HG03025 (cell line): ENCODE results near the gene FHOD3.
A peak's percentile ranks its signal among the peaks of the same experiment; 100 is the strongest.

Experiments
- ATAC-seq: cut with Tn5 transposase; IDR thresholded peaks from one replicate; pipeline ENCODE4 v1.9.1; 2021; ENCODE audit warnings: mild to moderate bottlenecking, moderate library complexity; ENCODE audit not compliant: unreplicated experiment, low FRiP score

The FHOD3 gene

DNA sequence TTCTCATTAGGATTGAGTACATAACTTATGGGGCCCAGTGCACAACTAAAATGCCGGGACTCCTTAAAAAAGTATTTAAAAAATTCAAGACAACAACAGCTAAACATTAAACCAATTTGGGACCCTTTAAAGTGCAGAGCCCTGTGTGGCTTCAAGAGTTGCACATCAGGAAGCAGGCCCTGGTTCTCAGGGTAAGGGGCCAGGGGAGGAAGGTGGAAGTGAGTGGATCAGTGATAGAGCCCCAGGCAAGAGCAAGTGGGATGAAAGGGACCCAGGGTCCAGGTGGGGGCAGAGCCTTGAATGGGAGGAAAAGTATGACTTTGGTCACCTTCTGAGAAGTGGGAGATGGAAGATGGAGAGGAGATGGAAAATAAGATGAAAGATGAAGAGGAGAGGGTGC, 2.3 kb upstream of the FHOD3 start:
- ATAC-seq, result no peak

DNA sequence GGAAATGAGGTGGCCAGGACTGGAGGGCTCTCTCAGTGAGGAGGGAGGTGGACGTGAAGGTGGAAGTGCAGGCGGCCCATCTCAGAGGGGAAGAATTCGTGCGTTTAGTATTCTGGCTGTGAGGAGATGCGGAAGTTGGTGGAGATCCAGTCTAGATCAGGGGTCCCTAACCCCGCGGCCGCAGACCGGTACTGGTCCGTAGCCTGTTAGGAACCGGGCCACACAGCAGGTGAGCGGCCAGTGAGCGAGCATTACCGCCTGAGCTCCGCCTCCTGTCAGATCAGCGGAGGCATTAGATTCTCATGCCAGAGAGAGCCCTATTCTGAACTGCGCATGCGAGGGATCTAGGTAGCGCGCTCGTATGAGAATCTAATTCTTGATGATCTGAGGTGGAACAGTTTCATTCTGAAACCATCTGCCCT, 1.6 kb upstream of the FHOD3 start:
- ATAC-seq, result no peak

DNA sequence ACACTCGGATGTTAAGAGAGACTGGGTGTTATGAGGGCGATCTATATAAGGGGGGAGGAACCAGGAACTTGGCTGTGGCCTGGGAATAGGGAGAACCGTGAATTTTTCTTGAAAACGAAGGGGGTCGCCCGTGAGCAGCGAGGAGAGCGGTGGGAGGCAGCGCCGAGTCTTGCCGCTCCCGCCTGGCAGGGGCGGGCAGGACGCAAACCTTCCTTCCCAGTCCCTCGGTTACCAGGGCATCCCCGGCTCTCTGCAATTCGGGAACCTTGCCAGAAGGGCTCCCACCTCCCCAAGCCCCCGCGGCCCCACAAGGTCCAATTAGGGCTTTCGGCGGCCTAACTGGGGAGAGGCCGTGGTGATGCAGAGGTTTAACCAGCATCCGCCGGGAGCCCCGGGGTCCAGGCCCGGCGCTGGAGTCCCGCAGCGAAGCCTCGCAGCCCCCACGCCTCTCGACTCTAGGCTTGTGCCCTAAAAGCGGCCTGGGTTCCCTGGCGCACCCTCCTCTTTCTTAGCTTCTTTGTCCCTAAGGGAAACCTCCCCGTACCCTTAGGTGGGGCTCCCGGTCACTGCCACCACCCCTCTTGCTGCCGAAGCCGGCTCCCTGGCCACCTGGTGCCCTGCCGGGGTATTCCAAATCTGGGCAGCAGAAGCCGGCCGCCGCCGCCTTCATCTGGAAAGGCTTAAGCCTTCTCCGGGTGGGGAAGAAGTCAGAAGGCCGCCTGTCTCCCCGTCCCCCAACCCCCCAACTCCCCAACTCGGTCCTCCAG, 680 bp upstream of the FHOD3 start:
- peak; percentile 22 for ATAC-seq

DNA sequence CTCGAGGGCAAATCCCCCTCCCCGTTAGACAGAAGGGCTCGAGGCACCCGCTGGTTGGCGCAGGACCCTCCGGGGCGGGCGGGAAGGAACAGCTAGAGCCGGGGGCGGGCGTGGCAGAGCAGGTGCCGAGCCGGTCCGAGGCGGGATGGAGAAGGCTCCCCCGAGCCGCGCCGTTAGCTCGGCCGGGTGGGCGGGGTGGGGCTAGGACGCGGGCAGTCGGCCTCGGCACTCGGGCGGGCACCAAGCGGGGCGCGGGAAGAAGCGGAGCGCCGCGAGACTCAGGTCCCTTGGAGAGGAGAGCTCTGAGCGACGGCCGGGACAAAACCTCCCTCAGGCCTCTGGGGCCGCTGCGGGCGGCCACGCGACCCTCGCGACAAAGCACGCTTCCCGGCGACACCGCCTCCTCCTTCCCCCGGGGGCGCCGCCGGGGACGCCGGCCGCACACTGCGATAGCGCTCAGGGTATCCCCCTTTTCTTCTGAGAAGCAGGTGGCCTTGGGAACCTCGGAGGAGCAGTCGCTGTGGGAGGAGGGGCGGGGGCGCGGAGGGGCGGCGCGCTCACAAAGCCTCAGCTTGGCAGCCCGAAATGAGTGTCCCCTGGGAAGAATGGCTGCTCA, 721 bp downstream of the FHOD3 start:
- ATAC-seq, result no peak

DNA sequence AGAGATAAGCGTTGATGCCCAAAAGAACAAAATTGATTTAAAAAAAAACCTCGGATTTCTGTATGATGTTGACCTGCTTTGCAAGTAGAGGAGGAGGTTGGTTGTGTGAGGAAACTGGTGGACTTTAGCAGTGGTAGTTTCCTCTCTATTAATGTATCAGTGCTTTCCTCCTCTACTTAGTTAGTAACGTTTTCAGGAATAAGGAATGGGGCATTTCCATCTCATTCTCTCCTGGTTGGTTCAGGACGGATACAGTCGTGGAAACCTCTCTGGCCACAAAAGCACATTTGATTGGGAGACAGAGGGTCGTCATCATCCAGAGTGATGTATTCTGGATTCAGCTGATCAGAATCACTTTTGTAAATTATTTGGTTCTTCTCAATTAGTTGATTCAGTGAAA, 1.5 kb downstream of the FHOD3 start:
- no peak for ATAC-seq

DNA sequence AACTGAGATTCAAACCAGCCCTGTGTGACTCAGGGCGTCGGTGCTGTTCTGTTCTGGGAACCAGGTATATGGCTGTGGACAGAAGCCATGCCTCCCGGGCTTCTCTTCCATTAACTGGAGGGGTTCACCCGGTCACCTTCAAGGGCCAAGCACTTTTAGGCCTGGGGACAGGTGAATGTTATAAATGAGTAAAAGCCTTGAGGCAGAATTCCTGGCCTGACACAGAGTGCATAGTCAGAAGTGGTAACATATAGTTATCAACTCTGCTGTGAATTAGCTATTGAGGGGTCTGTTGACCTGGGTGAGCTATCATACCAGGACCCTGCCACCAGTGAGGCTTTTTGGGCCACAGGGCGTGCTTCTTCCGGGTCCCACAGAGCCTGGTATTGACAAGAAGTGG, 2.7 kb downstream of the FHOD3 start:
- no peak for ATAC-seq

DNA sequence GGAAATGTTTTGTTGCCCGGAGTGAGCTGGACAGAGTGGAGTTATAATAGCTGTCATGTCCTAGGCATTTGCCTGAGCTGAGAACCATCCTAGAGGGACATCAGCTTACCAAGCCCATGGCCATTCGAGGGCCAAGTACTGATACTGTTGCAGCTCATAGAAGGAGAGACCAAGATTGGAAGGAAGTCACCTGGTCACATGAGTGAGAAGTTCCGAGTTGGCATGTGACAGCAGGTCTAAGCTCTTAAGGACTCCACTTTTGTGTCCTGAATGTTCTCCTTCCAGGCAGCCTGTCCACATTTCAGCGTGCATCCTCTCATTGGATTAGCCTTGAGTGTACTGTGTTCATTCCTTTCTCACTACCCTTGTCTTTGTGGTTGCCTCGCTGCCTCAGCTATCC, 4.4 kb downstream of the FHOD3 start:
- ATAC-seq, result no peak

DNA sequence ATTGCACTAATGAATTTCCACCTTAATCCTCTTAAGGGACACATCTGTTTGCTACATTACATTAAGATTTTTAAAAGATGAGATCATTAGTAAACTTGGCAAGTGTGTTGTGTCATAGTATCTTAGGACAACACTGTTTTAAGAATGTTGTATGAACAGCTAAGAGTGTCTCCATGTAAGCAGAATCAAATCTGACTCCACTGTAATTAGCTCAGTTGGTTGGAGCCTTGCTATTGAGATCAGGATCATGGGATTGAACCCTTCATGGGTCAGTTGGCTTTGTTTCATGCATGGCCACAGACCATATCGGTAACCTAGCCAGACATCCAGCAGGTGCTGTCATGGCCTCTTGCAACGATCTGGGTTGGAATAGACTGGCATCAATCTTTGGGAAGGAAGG, 5.2 kb downstream of the FHOD3 start:
- ATAC-seq, result no peak

DNA sequence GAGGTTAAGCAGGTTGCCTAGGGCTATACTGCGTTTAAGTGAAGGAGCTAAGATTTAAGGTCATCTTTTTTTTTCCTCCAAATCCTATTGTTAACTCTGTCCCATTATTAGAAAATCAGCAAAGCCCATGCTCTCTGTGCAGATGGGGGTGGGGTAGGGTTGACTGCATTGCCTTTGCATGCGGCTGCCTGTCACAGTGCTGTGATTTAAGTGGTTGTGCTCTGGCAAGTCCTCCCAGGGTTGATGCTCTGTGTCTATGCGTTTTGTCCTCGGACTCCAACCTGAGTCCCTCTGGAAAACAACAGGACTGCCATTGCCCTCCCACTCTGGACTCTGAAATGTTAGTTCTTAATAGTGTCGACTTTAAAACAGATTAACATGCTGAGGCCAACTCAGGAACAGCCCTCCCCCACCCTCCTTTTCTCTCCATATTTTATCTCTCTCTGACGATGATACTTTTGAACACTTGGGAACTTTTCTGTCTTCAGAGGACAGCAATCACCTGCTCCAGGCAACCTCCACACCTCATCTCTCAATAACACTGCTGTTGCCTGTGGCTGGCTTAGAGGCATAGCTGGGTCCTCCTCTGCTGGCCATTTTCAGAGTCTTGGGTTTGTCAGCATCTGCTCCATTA, 5.8 kb downstream of the FHOD3 start:
- no peak for ATAC-seq

DNA sequence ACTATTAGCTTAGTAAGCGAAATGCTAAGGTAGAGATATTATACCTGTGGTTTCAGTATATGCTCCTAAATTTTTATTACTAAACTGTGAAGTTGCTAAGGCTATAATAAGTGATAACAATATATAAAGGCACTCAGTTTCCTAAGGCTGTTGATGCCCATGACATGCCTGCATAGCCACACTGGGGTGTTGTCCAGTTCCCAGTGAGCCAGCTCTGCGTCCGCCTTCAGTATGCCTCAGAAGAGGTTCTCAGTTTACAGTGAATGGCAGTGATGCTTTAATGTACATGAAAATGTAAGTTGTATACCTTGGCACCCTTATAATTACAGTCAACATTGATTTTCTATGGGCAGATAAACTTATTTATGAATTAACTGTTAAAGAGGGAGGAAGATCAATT, 7.2 kb downstream of the FHOD3 start:
- no peak for ATAC-seq

DNA sequence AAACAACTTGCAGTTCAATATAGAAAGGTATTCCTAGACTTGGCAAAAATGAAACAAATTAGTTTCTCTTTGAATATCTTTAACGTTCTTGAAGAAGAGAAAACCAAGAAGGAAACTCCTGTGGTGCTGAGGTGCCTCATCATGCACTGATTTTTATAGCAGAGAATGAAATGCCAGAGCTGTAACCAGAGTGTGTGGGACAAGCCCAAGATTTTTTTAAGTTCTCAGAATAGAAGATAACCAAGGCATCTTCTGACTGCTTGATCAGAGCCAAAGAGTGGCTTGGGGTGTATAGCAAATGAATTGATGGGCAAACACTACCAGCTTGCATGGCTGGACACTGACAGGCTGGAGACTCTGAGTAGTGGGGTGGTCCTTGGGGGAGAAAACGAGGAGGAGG, 7.9 kb downstream of the FHOD3 start:
- no peak for ATAC-seq

DNA sequence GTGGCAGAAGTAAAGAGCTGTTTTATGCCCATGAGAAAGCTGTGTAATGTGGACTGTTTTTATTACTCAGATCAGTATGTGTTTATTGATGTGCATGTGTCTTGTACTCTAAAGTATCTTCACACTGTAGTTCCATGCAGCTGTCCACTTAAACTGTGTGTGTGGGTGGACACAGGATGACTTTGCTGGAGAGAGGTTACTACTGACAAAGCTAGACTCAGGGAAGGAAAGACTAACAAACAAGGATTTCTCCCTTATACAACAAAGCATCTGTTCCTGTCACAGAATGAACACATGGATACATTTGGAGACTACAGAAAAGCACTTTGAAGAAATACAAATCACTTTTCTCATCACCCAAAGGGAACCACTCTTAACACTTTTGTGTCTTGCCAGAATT, 10.0 kb downstream of the FHOD3 start:
- no peak for ATAC-seq

DNA sequence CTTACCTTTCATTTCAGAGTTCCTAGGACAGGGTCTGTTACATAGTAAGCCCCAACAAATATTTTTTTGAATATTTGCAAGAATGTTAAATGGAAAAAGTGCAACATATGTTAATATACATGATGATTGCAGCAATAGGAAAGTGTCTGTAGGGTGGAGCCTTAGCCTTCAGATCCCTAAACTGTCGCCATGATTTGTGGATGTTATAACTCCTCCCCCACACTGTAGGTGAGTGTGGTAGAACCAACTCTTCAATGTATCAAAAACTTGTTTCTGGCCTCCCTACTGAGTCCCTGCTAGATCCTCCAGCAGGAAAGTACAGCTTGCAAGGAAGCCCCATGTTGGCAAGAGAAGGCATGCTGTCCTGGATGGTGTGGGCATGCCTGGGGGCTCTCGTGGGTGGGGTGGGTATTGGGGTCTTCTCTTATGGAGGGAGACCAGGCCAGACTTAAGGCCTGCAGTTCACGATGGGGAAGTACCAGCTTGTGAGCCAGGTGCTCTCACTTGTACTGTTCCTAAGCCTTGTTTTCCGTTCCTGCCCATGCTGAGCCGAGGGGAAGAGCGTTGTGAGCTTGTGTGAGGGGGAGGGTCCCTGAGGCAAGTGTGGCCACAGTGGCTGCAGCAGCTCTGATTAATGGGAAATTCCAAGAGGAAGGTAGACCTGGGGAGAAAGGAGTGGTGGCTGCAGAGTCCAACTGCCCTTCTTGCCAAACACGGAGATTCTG, 11.4 kb downstream of the FHOD3 start:
- no peak for ATAC-seq

DNA sequence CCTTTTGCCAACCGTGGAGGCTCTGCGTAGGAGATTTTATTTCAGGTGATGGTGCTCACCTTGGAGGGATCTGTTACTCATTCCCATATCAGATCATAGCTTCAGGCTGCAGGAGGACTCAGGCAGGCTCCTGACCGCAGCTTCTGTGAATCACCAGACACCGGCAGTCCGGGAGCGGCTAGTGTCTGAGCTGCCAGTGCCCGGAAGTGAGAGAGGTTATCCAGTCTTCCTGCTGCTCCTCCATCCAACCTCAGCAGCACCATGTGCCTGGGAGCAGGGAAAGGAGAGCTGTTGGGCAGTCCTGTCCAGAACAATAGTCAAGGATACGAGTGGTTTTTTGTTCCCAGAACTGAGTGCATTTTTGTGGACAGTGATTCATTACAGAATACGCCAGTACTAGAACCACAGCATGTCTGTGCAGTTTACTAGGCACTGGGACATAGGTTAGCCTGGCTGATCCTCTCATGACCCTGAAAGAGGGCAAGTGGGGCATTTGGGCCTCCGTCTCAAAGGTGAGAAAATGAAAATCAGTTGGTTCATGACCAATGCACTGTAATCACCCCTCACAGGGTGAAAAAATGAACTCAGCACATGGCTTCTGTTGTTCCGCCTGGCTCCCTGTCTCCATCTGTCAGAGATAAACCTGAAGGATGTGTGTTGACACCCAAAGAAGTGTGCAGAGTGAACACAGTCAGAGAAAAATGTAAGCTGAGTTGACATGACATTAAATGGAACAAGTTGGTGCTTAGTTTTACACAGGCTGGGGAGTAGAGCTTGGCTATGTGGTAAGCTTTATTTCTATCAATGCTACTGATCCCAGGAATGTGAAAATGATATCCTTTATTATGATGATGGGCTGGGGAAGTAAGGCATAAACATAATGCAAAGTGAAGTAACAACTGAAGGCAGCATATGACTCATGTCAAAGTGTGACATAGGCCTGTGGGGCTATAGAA, 12.2 kb downstream of the FHOD3 start:
- no peak for ATAC-seq

DNA sequence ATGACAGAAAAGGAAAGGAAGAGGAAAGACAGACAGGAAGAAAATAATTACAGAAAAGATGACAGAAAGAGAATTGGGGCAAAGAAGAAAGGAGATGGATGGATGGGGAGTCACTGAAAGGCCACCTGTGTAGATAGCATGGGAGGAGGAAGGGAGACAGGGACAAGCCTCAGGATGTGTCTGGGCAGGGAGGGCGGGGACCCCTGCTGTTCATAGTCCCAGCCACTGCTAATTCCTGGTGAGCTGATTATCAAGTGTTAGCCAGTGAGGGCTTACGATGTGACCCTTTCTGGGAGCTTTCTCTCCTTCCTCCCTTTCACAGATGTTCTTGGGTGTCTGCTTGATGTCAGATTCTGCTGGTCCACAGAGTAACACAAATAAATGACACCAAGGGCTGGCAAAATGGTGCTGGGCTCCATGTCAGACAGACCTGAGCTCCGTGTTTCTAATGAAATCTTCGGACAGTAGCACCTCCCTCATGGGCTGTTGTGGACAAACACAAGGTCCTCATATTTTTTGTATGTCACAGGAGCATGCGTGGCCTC, 13.6 kb downstream of the FHOD3 start:
- ATAC-seq, result no peak

DNA sequence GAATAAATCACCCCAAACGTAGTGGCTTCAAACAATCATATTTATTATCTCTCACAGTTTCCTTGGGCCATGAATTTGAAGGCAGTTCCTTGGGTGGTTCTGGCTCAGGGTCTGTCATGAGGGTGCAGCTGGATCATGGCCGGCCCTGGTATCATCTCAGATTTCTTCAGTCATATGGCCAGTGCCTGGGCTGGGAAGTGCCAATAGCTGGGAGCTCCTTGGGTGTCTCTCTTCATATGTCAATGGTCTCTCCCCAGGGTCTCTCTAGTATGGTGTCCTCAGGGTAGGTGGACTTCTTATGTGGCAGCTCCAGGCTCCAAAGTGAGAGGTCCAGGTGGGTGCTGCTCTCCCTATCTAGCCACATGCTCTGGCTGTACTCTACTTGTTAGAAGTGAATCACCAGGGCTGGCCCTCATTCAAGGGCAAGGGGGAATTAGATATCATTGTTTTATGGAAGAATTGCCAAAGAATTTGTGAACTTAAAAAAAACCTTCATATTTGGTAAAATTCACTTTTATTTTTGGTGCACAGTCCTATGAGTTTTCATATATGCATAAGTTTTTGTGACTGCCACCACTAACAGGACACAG, 15.4 kb downstream of the FHOD3 start:
- ATAC-seq, result no peak

DNA sequence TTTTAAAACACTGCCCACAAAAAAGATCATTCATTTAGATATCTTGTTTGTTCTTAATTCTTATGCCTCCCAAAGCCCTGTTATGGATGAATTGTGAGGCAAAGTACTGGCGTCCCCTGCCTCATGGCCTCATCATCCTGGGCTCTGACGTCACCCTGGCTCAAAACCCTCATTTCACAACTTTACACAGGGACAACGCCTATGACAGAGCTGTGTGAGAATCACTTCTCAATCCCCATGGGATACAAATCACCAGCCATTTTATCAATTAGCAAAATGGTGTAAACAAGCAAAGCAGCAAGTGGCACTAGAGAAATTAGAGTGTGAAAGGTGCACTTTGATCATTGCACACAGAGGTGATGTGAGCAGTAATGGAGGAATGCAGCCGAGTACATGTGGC, 16.6 kb downstream of the FHOD3 start:
- no peak for ATAC-seq

DNA sequence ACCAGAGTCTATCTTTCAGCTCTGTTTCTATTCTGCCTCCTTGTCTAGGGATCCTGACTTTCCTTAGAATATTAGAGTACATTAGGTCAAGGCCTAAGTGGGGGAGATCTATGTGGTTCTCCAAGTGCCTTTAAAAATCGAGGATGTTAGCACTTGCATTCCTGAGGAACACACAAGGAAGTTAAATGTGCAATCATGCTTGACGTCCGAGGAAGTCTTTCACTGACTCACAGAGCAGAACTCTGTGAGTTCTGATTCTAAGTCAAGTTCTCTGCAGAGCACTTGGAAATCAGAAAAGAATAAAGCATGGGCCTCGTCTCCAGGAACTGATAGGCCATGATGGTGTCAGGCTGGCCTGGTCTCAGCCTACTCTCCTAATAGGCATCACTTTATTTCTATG, 17.2 kb downstream of the FHOD3 start:
- no peak for ATAC-seq

DNA sequence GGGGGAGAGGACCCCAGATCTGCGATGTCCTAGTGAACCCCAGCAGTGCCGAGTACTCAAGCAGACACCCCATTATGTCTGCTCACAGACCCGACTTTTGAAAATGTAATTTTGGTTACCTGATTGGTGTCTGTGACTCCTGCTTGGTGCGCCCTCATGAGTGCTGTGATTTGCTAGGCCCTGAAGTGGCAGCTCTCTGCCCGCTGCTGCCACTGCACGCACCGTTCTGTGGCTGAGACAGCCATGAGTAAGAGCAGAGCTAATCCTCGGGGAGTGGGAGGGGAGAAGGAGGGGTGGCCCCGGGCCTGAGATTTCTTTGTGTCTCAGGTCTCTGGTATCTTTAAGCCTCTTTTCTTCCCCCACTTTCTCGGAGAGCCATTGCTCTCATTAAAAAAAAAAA, 18.2 kb downstream of the FHOD3 start:
- ATAC-seq, result no peak

DNA sequence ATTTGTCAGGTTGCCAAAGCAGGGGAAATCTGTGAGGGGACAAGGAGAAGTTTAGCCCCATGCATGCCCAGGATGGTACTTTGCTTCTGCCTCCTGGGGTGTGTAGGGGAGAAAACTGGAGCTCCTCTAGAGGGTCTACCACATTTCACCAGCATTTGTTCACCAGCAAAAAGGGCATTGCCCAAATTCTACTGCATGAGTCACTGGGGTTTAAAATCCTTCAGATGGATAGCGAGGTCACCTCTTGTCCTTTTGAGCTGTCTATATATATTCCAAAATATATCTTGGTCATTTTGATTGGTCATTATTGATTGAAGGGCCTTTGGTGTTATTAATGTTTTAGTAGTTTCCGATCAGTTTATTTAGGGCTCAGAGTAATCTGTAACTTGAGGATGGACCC, 18.7 kb downstream of the FHOD3 start:
- ATAC-seq, result no peak
